ENCODE measurements around the gene NCS1.

Gene NCS1

GRCh38 chr9:130215341-130216119 lies 43.3 kb downstream of the NCS1 start:
- Histone ChIP-seq H2AFZ (no peak overlapping the region), H3K36me3 (ENCODE audit: control insufficient read depth, insufficient read depth, low read length) (no peaks in the 10 kb centered on the region), H3K9me3 (ENCODE audit: control insufficient read depth, low read length) (no peaks in the 10 kb centered on the region), H3K4me1 (no peaks in the 10 kb centered on the region), H3K4me3 (ENCODE audit: low read depth, low read length) (no peak overlapping the region), H3K4me2 (ENCODE audit: low read length) (no peak overlapping the region), H3K27ac (no peak overlapping the region), H3K79me2 (no peaks in the 10 kb centered on the region), H3K9ac (no peak overlapping the region), H3K27me3 (ENCODE audit: control insufficient read depth, insufficient read depth, low read length) (no peaks in the 10 kb centered on the region)
- TF ChIP-seq CTCF (IDR thresholded peaks at IDR 0.05) = no peak

GRCh38 chr9:130217838-130218237 lies 45.6 kb downstream of the NCS1 start:
- H3K36me3 ChIP-seq (ENCODE audit: control insufficient read depth, insufficient read depth, low read length) = no peaks in the 10 kb centered on the region
- TF ChIP-seq CTCF (IDR thresholded peaks at IDR 0.05) = no peak
- no peak overlapping the region for H3K4me2 ChIP-seq (ENCODE audit: low read length)
- H3K9ac ChIP-seq = no peak overlapping the region
- H3K4me1 ChIP-seq = no peaks in the 10 kb centered on the region
- no peak overlapping the region for H2AFZ ChIP-seq
- no peaks in the 10 kb centered on the region for H3K9me3 ChIP-seq (ENCODE audit: control insufficient read depth, low read length)
- no peak overlapping the region for H3K4me3 ChIP-seq (ENCODE audit: low read depth, low read length)
- H3K27ac ChIP-seq = no peak overlapping the region
- no peaks in the 10 kb centered on the region for H3K27me3 ChIP-seq (ENCODE audit: control insufficient read depth, insufficient read depth, low read length)
- no peaks in the 10 kb centered on the region for H3K79me2 ChIP-seq

- Histone ChIP-seq H2AFZ (no peak overlapping the region), H3K4me2 (ENCODE audit: low read length) (no peak overlapping the region), H3K27ac (no peak overlapping the region), H3K9me3 (ENCODE audit: control insufficient read depth, low read length) (no peaks in the 10 kb centered on the region), H3K4me3 (ENCODE audit: low read depth, low read length) (no peak overlapping the region), H3K79me2 (no peaks in the 10 kb centered on the region), H3K27me3 (ENCODE audit: control insufficient read depth, insufficient read depth, low read length) (no peaks in the 10 kb centered on the region), H3K4me1 (no peaks in the 10 kb centered on the region), H3K36me3 (ENCODE audit: control insufficient read depth, insufficient read depth, low read length) (no peaks in the 10 kb centered on the region), H3K9ac (no peak overlapping the region)
- TF ChIP-seq CTCF (IDR thresholded peaks at IDR 0.05) = no peak
Observed at GRCh38 chr9:130219661-130220096, 47.5 kb downstream of the NCS1 start.

- no peak overlapping the region for H2AFZ ChIP-seq
- H3K4me1 ChIP-seq = no peaks in the 10 kb centered on the region
- no peak overlapping the region for H3K4me3 ChIP-seq (ENCODE audit: low read depth, low read length)
- no peaks in the 10 kb centered on the region for H3K79me2 ChIP-seq
- no peaks in the 10 kb centered on the region for H3K36me3 ChIP-seq (ENCODE audit: control insufficient read depth, insufficient read depth, low read length)
- H3K27me3 ChIP-seq (ENCODE audit: control insufficient read depth, insufficient read depth, low read length) = no peaks in the 10 kb centered on the region
- H3K4me2 ChIP-seq (ENCODE audit: low read length) = no peak overlapping the region
- TF ChIP-seq CTCF (IDR thresholded peaks at IDR 0.05) = no peak
- H3K9me3 ChIP-seq (ENCODE audit: control insufficient read depth, low read length) = no peaks in the 10 kb centered on the region
- no peak overlapping the region for H3K9ac ChIP-seq
- no peak overlapping the region for H3K27ac ChIP-seq
Observed at GRCh38 chr9:130220352-130220751, 48.1 kb downstream of the NCS1 start.

GRCh38 chr9:130222833-130223232 lies 50.6 kb downstream of the NCS1 start:
- H3K27me3 ChIP-seq (ENCODE audit: control insufficient read depth, insufficient read depth, low read length) = no peaks in the 10 kb centered on the region
- no peak overlapping the region for H3K27ac ChIP-seq
- no peak for TF ChIP-seq CTCF (IDR thresholded peaks at IDR 0.05)
- no peak overlapping the region for H3K4me3 ChIP-seq (ENCODE audit: low read depth, low read length)
- no peaks in the 10 kb centered on the region for H3K36me3 ChIP-seq (ENCODE audit: control insufficient read depth, insufficient read depth, low read length)
- no peak overlapping the region for H3K4me2 ChIP-seq (ENCODE audit: low read length)
- no peak overlapping the region for H3K9ac ChIP-seq
- no peak overlapping the region for H2AFZ ChIP-seq
- no peaks in the 10 kb centered on the region for H3K4me1 ChIP-seq
- no peaks in the 10 kb centered on the region for H3K9me3 ChIP-seq (ENCODE audit: control insufficient read depth, low read length)
- no peaks in the 10 kb centered on the region for H3K79me2 ChIP-seq

All from parathyroid adenoma (tissue), 2 donors.